CD4-positive, alpha-beta T cell treated with Interleukin-17A for 4 hours (primary cell): ENCODE measurements around the gene FNDC4.

Experiments
- DNase-seq: peaks from one replicate; pipeline ENCODE4 v3.0.0-alpha.2; 2020; ENCODE audit warnings: mixed read lengths

Gene FNDC4

GRCh38 chr2:27492557-27492956 is 2.4 kb downstream of the FNDC4 start:
- no peak for DNase-seq

DNA sequence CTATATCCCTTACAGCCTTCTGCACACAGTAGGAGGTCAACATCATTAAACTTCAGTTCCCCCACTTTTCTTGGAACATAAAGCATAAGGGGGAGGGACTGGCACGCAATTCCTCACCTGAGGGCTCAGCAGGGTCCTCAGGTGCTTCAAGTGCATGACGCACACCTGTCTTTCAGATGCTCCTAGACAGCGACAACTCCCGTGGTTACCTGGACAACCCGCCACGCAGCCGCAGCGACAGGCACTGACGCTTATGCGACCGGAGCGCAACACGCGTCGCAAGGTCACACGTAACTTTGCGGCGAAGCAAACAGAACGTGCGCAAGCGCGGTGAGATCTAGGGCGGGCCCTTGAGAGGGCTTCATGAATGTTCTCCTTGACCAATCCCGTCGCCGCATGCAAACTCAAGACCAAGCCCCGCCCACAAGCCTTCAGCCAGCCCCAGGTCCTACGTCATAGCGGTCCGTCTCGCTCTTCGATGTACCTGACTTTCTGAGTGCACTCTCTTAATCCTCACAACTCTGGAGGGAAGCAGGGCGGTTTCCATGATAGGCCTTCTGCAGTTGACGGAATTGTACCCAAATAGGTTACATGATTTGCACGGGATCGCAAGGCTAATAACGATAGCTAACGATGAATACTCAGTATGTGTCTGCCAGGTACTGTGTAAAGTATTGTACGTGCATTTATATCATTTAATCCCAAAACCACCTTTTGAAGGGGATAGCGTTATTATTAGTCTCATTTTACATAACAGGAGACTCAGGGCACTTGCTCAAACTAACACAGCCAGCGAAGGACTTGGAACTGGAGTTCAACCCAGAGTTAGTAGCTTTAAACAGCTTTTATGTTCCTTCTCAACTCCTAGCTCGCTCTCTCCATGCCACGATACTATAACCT is 5.3 kb downstream of the FNDC4 start, which contains the start of gene IFT172:
IFT172 (minus strand) TSS at position 246 of the 900 bp plus-strand sequence; CDS start at position 156, 90 bp downstream.
- DNase-seq = peak; percentile 100

GRCh38 chr2:27489118-27489497 is 5.9 kb downstream of the FNDC4 start:
- DNase-seq = no peak

DNA sequence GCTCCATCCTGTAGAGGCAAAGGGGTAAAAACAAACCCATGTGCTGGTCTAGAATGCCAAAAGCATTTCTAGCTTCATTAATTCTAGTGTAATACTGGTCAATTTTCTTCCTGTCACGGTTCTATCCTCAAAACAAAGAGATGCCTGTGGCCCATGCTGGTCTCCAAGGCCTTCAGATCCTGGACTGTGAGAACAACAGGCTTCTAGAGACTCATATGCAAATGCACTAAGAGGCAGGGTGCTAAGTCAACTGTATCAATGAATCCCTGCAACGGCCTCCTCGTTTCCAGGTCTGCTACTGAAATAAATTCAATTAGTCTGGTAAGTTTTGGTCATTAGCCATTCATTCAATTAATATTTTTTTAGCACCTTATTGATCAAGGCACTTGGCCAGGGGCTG is 9.5 kb downstream of the FNDC4 start:
- no peak for DNase-seq

GRCh38 chr2:27471961-27472360 is 23.0 kb downstream of the FNDC4 start:
- no peak for DNase-seq

GRCh38 chr2:27464443-27464842 is 30.6 kb downstream of the FNDC4 start:
- DNase-seq = no peak

DNA sequence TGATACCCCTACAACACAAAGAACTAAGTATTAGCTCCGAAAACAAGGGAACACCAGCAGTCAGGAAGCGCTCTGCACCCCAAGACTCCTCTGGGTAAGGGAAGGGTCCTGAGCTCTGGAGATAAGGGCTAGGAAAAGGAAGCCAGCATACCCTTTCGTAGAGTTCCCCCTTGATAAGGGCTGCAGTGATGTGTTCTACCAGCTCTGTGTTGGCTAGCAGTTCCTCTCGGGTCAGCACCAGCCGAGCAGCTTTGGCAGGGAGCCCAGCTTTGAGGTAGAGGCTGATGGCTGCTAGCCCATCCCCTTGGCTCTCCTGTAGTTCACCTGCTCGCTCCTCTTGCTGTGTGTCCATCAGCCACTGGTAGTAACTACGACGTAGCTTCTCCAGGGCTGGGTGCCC is 33.9 kb downstream of the FNDC4 start:
- DNase-seq = no peak

- no peak for DNase-seq
These were observed 41.0 kb downstream of the FNDC4 start for GRCh38 chr2:27453968-27454367.

DNA sequence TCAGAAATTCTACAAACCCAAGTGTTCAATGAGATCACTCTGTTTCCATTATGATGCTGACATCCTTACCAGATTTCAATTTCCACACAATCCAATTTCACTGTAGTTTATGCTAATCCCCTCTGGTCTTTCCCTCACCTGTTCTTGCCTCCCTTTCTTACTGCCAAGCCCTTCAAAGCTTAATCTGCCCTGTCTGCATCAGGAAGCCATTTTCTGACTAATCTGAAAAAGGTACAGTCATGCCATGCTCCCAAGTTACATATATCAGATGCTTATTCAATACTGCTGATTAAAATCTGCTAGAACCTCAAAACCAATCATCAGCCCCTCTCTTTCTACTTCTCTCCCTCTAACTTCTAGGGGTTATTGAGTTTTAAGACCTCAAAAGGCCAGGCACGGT is 43.9 kb downstream of the FNDC4 start:
- DNase-seq = no peak

DNA sequence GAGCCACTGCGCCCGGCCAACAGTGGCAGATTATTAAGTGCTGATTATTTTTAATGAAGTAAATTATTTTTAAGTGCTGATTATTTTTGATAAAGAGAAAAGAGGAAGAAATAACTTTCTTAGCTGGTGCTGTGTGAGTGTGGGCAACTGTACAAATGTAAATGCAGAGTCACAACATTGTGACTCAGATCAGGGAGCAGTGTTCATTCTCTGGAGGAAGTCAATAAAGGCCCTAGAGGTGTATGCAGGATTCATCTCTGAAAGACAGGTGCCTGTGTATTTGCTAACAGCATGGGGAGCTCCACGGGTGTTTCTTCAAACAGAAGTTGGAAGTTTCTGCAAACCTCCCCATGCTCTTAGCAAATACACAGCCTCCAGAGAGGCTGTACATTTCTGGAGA is 46.6 kb downstream of the FNDC4 start:
- no peak for DNase-seq

DNA sequence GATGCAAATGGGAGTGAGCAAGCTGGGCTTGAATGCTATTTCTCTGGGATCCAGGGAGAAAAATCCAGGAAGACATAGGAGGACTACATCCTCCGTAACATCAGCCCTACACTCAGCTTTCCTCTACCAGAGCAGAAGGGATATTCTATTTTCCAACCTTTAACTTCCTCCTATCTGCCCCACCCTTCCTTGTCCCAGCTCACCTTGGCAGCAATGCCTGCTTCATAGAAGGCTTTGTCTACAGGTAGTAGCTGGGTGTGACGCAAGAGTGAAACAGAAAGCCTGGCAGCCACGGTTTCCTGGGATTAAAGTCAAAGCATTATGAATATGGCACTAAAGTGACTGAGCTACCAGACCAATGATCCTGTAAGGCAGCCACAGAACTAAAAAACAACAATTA is 48.9 kb downstream of the FNDC4 start:
- no peak for DNase-seq

- DNase-seq = no peak
These were observed 49.4 kb downstream of the FNDC4 start for GRCh38 chr2:27445615-27446014.

- no peak for DNase-seq
These were observed 49.8 kb downstream of the FNDC4 start for GRCh38 chr2:27445155-27445554.

DNA sequence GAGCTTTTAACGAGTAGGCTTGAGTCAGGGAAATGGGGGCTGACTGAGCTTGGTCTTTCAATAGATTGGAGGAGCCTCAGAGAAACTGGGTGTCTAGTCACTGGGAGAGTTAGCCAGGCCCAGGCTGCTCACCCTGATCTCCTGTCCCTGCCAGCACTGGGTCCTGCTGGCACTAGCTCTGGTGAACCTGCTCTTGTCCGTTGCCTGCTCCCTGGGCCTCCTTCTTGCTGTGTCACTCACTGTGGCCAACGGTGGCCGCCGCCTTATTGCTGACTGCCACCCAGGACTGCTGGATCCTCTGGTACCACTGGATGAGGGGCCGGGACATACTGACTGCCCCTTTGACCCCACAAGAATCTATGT is 52.1 kb downstream of the FNDC4 start:
- DNase-seq = no peak

DNA sequence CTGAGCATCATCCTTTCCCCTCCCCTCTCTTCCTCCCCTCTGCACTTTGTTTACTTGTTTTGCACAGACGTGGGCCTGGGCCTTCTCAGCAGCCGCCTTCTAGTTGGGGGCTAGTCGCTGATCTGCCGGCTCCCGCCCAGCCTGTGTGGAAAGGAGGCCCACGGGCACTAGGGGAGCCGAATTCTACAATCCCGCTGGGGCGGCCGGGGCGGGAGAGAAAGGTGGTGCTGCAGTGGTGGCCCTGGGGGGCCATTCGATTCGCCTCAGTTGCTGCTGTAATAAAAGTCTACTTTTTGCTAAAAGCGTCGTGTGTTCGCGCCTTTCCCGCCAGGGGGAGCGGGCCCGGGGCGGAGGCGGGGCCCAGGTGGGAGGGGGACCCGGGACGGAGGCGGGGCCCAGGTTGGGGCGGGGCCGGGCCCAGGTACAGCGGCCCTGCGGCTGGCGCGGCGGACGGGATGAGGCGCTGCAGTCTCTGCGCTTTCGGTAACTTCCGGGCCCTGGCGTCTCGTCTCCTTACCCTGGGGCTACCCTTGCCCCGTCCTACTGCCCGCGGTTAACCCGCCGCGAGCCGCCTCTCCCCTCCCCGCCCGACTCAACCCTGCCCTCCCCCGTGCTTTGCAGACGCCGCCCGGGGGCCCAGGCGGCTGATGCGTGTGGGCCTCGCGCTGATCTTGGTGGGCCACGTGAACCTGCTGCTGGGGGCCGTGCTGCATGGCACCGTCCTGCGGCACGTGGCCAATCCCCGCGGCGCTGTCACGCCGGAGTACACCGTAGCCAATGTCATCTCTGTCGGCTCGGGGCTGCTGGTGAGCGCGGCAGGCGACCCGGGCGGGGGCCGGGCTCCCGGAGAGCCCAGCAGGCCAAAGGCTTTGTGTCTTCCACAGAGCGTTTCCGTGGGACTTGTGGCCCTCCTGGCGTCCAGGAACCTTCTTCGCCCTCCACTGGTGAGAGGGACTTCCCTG is 52.8 kb downstream of the FNDC4 start, which contains the start of gene KRTCAP3:
KRTCAP3 (plus strand) TSS at position 424 of the 962 bp plus-strand sequence; CDS start at position 456, 32 bp downstream.
- DNase-seq = peak; percentile 73
